NCI-H1417 treated with DMSO at 0.1 percent for 48 hours (cell line): ENCODE results near the gene IQSEC3.

Experiments
- DNase-seq: peaks from one replicate; lab custom pipeline; 2025; lab: John Stamatoyannopoulos, UW

Gene IQSEC3

GRCh38 chr12:163406-163986, 96.9 kb downstream of the IQSEC3 start:
- no peak for DNase-seq

GRCh38 chr12:164207-164606, 97.6 kb downstream of the IQSEC3 start:
- no peak for DNase-seq

GRCh38 chr12:165862-166368, 99.3 kb downstream of the IQSEC3 start:
- no peak for DNase-seq

GRCh38 chr12:166425-167075, 100.0 kb downstream of the IQSEC3 start:
- DNase-seq: no peak

- DNase-seq: no peak
These were observed 101.5 kb downstream of the IQSEC3 start for GRCh38 chr12:167959-168600.

- no peak for DNase-seq
These were observed 102.4 kb downstream of the IQSEC3 start for GRCh38 chr12:168763-169525.

GRCh38 chr12:169528-170370, 103.2 kb downstream of the IQSEC3 start:
- no peak for DNase-seq

GRCh38 chr12:170371-171225, 104.0 kb downstream of the IQSEC3 start:
- DNase-seq: no peak

GRCh38 chr12:171276-171675, 104.7 kb downstream of the IQSEC3 start:
- DNase-seq: no peak

GRCh38 chr12:171743-172676, 105.4 kb downstream of the IQSEC3 start:
- DNase-seq: no peak

- no peak for DNase-seq
These were observed 106.2 kb downstream of the IQSEC3 start for GRCh38 chr12:172732-173161.

GRCh38 chr12:174124-174523, 107.6 kb downstream of the IQSEC3 start:
- DNase-seq: no peak

GRCh38 chr12:174596-174995, 108.0 kb downstream of the IQSEC3 start:
- no peak for DNase-seq

GRCh38 chr12:175250-175649, 108.7 kb downstream of the IQSEC3 start:
- DNase-seq: no peak

- DNase-seq: no peak
These were observed 109.2 kb downstream of the IQSEC3 start for GRCh38 chr12:175759-176158.

GRCh38 chr12:176321-177181, 110.0 kb downstream of the IQSEC3 start:
- no peak for DNase-seq

- DNase-seq: no peak
These were observed 110.9 kb downstream of the IQSEC3 start for GRCh38 chr12:177336-177979.
